Measurements from ENCODE around the gene LAMA5.

GRCh38 chr20:62390317-62391164 lies 23.4 kb upstream of the LAMA5 start:
- TF ChIP-seq CTCF (IDR thresholded peaks at IDR 0.05 in 4 of 5, conservative IDR thresholded peaks at IDR 0.05 in 1 of 5): no peak
- TF ChIP-seq POLR2A (IDR thresholded peaks at IDR 0.05): no peak

All from gastrocnemius medialis (tissue), 4 donors.